GM19324 (cell line): ENCODE data around the gene GUCA2B.

Source experiments
- ATAC-seq: cut with Tn5 transposase; IDR thresholded peaks from one replicate; pipeline ENCODE4 v1.9.1; 2021; ENCODE audit warnings: mild to moderate bottlenecking, moderate library complexity; ENCODE audit not compliant: unreplicated experiment, low FRiP score

The GUCA2B gene

DNA sequence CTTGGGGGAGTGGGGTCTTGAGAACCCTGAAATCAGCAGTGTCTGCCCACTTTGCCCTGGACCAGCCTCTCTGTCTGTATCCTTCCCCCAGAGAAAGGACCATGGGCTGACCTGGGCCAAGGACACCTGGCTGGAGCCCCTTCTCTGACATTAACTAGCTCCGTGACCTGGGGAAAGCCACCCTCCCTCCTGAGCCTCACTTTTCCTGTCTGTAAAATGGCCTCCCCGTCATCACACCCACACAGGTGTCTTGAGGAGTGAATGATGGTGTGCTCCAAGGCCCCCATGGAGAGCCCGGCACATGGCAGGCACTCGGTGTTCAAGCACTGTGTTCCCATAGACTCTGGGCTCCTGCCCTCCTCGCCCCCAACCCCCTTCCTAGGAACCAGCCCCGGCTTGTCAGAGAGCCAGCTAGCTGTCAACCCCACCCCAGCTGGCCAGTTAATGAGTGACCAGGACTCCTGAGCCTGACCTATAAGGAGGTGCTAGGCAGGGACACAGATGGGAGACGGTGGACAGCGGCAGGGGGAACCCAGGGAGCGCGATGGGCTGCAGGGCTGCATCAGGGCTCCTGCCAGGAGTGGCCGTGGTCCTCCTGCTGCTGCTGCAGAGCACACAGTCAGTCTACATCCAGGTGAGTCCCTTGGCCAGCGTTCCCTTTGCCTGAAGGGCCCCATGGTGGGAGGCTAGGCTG lies at the start of gene GUCA2B:
GUCA2B (plus strand) TSS at position 504 of the 694 bp plus-strand sequence; CDS start at position 545, 41 bp downstream.
- no peak for ATAC-seq

DNA sequence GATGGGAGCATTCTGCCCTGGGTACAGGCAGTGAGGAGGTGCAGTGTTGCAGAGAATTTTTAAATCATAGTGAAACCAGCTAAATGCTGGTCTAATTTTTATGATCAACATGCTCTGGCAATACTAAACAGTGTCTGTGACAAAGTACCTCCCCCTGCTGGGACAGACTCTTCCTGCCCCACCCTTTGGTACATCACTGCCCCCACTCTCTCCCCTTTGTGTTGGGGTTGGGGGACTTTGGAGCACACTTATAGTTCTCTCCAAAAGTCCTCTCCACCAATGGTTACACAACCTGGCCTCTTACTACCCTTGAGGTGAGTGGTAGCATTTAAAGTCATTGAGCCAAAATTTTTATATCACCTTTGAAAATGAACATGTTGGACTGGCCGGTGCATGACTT lies 48.2 kb upstream of the GUCA2B start:
- no peak for ATAC-seq

DNA sequence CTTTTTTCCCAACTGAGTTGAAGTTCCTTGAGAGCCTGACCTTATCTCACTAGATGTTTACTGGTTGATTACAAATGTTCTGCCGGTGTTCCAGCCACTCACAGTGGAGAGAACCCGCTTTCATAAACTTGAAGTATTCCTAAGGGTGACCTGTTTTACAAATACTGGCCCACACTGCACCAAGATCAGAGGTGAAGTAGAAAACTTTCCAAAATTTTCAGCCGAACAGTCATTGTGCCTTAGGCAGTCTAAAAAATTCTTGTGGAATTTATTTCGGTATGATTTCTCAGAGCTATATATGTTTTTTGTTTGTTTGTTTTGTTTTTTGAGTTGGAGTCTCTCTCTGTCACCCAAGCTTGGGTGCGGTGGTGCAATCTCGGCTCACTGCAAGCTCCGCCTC lies 44.9 kb upstream of the GUCA2B start:
- ATAC-seq, result no peak

DNA sequence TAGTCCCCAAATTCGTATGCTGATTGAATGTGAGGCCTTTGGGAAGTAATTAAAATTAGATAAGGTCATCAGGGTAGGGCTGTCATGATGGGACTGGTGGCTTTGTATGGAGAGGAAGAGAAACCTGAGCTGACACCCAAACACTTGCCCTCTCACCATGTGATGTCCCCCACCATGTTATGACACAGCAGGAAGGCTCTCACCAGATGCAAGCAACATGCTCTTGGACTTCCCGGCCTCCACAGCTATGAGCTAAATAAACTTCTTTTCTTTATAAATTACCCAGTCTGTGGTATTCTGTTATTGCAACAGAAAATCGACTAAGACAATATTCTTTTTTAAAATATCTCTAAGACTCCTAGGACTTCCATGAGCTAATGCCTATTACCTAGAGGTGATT lies 43.6 kb upstream of the GUCA2B start:
- ATAC-seq, result no peak

DNA sequence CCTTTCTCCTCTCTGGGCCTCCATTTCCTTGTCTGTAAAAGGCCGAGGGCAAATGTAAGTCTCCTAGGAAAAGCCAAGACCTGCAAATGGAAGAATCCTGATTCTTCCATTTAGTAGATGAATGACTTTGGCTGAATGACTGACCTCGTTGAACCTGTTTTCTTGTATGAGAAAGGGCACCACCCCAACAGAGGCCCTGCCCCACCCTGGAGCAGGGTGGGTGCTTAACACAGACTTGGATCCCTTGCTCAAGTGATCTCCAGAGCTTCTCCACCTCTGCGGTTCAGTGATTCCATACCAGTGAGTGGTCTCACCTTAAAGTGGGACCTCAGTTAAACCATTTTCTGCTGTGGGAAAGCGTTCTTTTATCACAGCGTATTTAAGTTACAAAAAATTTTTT lies 39.0 kb upstream of the GUCA2B start:
- ATAC-seq, result no peak

DNA sequence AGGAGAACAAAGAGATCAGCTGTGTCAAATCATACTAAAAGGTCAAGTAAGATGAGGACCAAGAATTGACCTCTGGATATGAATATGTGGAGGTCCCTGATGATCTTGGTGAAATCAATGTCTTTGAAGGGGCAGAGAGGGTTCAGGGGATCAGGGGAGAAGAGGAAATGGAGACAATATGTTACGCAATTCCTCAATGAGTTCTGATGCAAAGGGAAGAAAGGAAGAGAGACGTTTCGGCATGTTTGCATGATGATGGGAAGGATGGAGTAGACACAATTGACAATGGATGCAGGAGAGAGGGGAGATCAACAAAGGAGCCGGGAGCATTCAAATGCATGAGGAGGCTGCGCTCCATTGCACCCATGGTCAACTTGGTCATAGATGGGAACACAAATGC lies 36.0 kb upstream of the GUCA2B start:
- ATAC-seq, result no peak

DNA sequence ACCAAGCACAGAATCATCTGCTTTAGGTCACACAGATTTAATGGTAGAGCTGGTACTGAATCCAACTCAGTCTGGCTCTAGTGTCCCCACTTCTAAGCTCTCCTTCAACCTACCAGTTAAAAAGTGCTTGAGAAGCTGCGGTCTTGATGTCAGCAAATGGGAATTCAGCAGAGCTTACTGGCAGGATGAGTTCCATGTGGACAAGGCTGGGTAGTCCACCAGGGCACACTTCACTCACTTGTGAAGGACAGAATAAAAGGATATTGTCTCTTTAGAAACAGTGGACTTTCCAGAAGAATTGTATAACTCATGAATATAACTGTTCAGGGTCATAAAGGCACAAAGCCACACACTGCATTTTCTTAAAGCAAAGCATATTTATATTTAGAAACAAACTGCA lies 35.1 kb upstream of the GUCA2B start:
- no peak for ATAC-seq

DNA sequence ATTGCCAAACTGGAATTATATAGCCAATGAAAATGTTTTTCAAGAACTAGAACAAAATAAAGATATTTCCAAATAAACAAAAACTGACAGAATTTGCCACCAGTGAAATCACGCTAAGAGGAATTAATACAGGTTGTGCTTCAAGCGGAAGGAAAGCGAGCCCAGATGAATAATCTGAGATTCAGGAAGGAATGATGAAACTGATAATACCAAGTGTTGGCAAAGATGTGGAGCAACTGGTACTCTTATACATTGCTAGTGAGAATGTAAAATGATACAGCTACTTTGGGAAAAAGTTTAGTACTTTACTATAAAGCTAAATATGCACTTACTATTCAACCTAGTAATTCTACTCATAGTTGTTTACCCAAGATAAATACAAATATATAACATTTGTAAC lies 30.8 kb upstream of the GUCA2B start:
- ATAC-seq, result no peak

DNA sequence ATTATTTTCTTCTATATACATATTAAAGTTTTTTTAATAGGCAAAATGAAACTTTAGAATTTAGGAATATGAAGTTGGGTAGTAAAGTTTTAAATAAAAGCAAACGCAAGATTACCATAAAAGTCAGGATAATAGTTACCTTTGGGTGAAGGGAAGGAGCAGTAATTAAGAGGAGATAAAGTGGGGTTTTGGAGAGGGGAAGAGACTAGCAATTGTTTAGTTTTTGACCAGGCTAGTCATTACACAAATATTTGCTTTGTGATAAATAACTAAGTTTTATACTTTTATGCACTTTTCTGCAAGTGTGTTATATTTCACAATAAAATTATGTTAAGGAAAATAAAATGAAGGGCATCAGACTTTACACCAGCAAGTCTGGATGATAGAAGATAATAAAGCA lies 27.7 kb upstream of the GUCA2B start:
- no peak for ATAC-seq

DNA sequence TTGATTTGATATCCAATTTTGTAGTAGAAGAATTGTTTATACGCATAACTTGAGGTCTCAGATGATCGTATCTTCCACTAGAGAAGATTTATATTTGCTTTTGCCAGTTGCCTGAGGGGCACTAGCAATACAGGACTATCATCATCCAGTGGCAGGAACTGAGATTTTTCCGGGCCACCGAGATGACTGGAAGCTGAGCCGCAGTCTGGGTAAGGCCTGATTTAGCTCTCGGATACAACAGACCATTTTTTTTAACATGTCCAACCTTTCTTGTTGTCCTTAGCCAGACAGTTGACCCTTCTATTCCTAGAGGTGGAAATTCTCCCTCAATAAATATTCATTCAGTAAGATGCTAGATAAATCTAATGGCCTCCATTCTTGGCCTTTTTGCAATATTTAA lies 25.4 kb upstream of the GUCA2B start:
- ATAC-seq, result no peak

DNA sequence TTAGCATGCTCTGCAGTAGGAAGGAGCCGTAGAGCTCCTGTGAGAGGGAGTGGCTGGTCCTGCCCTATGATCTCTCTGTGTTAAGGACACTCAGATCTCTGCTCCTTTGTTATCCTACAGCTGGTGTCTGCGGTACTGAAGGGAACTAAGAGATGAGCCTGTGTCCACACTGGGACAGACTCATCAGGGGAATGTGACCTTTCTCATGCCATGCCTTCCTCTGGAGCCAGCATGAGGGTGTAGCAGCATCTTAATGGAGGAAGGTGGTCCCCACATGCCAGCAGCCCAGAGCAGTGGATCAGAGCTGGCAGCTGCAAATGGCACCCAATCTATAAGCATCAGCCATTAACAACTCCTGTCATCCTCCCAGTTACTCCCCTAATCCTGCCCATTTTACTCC lies 24.7 kb upstream of the GUCA2B start:
- ATAC-seq, result no peak

DNA sequence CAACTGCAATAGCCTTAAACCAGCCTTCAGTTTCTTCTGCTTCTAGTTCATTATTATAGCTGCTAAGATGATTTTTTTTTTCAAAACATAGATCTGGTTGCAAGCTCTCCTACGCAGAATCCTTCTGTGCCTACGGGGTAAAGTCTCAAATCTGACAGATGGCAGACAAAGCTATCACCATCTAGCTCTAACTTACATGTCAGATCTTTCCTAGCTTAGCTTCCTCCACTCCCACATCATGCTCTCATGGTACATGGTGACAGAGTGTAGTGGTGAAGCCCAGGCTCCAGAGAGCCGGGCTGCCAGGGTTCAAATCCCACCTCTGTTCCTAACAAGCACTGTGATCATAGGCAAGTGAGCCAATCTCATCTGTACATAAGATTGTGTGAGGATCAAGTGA lies 24.2 kb upstream of the GUCA2B start:
- ATAC-seq, result no peak

DNA sequence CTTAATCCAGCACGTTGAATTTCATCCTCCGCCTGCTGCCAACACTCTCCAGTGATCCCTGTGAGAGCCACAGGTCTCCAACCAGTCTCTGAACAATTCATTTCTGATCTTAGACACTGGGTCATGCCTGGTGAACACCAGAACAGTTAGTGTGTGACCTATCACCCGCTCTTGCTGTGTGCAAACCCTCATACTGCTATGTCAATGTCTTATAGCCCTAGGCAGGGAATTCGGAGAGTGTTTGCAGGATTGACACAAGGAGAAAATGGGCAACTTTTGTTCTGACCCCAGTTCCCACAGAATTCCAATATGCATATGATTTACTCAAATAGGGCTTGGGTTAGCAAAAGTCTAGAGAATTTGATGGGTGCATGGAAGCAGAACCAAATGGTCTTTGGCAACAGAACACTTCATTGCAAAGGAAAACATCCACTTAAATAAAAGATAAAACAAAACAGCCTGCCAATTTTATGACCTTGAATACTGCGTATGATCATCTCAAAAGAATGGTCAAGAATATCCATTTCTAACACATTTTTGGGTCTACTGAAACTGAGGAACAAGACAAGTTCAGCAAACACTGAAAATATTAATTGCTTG lies 23.0 kb upstream of the GUCA2B start:
- no peak for ATAC-seq

DNA sequence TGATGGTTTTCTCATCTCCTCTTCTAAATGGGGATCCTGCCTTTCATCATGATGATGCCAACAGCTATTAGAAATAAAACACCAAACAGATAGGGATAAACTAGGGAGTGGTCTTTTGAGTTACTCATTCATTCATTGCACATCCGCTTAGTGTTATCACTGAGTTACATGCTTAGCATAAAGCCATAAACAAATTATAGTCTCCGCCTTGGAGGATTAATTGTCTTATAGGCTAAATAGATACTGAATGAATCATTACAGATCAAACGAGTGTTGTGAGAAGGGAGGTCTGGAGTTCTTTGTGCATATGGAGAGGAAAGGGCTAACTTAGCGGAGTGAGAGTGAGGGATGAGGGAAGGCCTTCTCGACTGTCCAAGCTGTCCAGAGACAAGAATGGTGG lies 19.8 kb upstream of the GUCA2B start:
- ATAC-seq, result no peak

DNA sequence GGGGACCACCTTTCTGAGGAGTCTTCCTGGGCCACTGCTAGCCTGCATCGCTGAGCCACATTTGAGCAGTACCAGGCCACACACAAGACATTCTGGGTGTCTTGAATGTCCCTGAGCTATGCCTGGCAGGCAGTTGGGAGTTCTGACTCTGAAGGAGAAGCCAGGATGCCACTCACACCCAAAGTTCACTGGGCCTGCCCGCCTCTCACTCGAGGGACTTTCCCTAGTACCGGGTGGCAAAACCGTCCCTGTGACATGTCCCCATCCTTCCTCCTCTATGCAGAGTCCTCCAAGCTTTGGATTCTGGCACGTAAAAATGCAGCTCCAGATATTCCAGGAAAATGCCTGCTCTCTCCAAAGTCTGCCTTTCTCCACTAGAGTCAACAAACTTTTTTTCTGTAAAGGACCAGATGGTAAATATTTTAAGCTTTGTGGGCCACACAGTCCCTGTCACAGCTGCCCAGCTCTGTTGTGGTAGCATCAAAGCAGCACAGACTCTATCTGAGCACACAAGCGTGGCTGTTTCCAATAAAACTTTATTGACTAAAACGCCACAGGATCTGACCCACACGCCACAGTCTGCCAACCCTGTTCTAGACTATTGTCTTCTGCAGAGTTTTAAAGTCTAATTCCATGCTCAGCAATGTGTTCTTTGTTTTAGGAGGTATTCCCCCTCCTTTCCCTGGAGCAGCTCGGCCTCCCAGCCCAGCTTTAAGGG lies 19.2 kb upstream of the GUCA2B start:
- ATAC-seq, result no peak

DNA sequence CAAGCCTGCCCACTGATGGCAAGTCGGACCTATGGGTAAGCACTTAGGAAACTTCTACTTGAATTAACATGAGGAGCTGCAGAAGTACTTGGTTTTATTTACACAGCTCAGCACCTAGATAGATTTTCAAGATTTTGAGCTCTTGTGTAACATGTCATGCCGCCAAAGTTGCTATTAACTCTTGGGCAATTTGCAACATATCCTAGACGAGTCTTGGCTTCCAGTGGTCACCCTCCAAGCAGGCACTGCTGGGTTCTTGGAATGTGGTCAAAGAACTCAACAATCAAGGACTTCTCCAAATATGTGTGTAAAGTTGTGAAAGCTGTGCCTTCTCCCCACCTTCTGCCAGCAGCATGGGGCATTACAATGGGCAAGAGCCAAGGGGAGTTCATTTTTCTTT lies 17.8 kb upstream of the GUCA2B start:
- ATAC-seq, result no peak

DNA sequence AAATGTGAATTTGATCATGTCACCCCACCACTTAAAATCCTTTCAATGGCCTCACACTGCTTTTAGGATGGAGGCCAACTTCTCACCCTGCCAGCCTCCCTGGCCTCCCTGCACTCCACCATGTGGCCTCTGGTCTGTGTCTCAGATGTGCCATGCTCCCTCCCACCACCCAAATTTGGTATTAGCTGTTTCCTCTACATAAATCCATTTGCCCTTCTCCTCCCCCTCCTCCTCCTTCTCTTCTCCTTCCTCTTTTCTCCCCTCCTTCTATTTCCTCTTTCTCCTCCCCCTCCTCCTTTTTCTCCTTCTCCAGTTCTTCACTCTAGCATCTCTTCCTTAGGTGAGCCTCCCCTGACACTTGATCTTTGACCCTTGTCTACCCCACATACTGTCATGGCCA lies 16.7 kb upstream of the GUCA2B start:
- ATAC-seq, result no peak

DNA sequence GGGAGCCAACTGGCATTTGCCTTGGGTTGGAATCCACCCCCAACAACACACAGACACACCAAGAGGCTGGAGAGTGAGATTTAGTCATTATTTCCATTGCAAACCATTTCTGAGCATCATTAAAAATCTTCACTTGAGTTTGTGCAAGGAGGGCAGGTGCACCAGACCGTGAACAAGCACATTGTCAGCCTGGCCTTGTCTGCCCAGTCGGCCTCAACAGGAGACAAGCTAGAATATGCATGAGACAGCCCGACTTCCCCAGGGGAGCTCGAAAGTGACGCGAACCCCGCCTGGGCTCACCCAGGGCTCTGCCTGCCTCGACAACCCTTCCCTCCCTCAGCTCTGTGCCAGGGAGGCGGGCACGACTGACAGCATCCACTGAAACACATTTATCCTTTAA lies 15.4 kb upstream of the GUCA2B start:
- ATAC-seq, result no peak

DNA sequence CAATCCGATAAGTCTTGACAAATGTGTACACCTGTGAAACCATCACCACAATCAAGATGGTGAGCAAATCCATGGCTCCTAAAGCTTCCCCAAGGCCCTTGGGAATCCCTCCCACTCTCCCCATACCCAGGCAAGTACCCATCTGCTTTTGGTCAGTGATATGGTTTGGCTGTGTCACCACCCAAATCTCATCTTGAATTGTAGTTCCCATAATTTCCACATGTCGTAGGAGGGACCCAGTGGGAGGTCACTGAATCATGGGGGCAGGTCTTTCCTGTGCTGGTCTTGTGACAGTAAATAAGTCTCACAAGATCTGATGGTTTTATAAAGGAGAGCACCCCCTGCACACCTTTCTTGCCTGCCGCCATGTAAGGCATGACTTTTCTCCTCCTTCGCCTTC lies 14.6 kb upstream of the GUCA2B start:
- ATAC-seq, result no peak

DNA sequence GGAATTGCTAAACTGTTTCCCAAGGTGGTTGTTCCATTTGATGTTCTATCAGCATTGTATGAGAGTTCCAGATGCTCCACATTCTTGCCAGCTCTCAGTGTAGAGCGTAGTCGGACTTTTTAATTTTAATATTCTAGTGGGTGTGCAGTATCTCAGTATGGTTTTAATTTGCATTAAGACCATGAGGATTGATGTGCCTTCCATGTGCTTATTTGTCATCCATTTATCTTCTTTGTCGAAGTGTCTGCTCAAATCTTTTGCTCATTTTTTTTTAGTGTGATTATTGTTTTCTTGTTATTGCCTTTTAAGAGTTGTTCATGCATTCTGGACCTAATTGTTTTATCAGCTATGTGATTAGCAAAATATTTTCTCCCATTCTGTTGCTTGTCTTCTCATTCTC lies 13.8 kb upstream of the GUCA2B start:
- ATAC-seq, result no peak

DNA sequence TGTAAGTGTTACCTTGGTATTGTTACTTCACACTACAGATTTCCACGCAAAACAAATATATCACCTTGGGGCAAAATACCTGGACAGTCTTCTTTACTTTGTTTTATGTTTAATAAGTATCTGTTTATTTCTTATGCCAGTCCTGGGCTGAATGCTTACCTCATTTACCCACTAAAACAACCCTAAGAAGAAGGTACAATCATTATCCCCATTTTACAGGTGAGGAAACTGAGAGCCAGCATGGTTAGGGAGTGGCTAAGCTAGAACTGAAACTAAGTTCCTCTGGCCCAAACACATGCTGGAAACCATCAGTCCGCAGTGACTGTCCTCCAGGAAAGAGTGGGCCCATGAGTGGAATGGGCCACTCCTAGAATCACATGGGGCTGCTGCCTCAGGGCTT lies 13.0 kb upstream of the GUCA2B start:
- ATAC-seq, result no peak

DNA sequence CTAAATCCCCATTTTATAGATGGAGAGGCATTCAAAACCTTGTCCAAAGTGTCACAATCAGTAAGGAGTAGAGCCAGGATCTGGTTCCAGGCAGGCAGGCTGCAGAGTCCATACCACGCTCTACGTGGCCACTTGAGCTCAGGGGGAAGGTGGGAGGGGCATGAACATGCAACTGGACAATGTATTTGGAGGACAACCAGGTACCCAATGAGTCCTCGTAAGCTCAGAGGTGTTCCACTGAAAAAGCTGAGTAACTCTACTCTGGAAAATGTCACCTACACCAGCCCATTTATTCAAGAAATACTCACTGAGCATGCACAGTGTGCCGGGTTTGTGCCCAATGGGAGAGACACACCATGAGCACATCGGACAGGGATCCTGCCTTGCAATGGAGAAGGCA lies 11.2 kb upstream of the GUCA2B start:
- no peak for ATAC-seq
